ENCODE data around the gene ARHGAP40.

DNA sequence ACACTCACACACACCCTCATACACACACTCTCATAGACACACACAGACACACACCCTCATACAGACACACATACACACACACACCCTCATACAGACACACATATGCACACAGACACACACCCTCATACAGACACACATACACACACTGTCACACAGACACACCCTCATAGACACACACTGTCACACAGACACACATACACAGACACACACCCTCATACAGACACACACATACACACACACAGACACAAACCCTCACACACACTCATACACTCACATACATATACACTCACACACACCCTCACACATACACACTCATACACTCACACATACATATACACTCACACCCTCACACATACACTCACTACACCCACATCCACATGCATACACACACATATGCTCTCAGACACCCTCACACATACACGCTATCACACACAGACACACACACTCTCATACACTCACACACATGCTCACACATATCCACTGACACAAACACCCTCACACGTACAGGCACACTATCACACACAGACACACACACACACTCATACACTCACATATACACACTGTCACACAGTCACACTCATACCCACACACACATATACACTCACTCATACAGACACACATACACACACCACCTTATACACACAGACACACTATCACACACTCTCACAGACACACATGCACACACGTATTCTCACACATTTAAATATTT is 11.5 kb upstream of the ARHGAP40 start:
- TF ChIP-seq ZNF324 (tag by site-specific recombination; IDR thresholded peaks at IDR 0.05) (no peak), SETDB1 (IDR thresholded peaks at IDR 0.05; ENCODE audit: insufficient read length, low read length) (no peak), ZNF391 (tag by site-specific recombination; IDR thresholded peaks at IDR 0.05; ENCODE audit: borderline replicate concordance, low read depth) (no peak), ZNF558 (tag by site-specific recombination; IDR thresholded peaks at IDR 0.05) (no peak), ZNF530 (tag by site-specific recombination; IDR thresholded peaks at IDR 0.05; ENCODE audit: low read depth) (no peak), ZNF626 (tag by site-specific recombination; IDR thresholded peaks at IDR 0.05) (no peak), KLF10 (tag by site-specific recombination; IDR thresholded peaks at IDR 0.05) (no peak), ZNF350 (tag by site-specific recombination; IDR thresholded peaks at IDR 0.05) (no peak)
- TF ChIP-seq, protein P1, sequence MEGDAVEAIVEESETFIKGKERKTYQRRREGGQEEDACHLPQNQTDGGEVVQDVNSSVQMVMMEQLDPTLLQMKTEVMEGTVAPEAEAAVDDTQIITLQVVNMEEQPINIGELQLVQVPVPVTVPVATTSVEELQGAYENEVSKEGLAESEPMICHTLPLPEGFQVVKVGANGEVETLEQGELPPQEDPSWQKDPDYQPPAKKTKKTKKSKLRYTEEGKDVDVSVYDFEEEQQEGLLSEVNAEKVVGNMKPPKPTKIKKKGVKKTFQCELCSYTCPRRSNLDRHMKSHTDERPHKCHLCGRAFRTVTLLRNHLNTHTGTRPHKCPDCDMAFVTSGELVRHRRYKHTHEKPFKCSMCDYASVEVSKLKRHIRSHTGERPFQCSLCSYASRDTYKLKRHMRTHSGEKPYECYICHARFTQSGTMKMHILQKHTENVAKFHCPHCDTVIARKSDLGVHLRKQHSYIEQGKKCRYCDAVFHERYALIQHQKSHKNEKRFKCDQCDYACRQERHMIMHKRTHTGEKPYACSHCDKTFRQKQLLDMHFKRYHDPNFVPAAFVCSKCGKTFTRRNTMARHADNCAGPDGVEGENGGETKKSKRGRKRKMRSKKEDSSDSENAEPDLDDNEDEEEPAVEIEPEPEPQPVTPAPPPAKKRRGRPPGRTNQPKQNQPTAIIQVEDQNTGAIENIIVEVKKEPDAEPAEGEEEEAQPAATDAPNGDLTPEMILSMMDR (tag by site-specific recombination; IDR thresholded peaks at IDR 0.05) = no peak
- TF ChIP-seq, protein P2, sequence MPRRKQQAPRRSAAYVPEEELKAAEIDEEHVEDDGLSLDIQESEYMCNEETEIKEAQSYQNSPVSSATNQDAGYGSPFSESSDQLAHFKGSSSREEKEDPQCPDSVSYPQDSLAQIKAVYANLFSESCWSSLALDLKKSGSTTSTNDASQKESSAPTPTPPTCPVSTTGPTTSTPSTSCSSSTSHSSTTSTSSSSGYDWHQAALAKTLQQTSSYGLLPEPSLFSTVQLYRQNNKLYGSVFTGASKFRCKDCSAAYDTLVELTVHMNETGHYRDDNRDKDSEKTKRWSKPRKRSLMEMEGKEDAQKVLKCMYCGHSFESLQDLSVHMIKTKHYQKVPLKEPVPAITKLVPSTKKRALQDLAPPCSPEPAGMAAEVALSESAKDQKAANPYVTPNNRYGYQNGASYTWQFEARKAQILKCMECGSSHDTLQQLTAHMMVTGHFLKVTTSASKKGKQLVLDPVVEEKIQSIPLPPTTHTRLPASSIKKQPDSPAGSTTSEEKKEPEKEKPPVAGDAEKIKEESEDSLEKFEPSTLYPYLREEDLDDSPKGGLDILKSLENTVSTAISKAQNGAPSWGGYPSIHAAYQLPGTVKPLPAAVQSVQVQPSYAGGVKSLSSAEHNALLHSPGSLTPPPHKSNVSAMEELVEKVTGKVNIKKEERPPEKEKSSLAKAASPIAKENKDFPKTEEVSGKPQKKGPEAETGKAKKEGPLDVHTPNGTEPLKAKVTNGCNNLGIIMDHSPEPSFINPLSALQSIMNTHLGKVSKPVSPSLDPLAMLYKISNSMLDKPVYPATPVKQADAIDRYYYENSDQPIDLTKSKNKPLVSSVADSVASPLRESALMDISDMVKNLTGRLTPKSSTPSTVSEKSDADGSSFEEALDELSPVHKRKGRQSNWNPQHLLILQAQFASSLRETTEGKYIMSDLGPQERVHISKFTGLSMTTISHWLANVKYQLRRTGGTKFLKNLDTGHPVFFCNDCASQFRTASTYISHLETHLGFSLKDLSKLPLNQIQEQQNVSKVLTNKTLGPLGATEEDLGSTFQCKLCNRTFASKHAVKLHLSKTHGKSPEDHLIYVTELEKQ (tag by site-specific recombination; IDR thresholded peaks at IDR 0.05; ENCODE audit: borderline replicate concordance) = no peak
- TF ChIP-seq, protein P3, sequence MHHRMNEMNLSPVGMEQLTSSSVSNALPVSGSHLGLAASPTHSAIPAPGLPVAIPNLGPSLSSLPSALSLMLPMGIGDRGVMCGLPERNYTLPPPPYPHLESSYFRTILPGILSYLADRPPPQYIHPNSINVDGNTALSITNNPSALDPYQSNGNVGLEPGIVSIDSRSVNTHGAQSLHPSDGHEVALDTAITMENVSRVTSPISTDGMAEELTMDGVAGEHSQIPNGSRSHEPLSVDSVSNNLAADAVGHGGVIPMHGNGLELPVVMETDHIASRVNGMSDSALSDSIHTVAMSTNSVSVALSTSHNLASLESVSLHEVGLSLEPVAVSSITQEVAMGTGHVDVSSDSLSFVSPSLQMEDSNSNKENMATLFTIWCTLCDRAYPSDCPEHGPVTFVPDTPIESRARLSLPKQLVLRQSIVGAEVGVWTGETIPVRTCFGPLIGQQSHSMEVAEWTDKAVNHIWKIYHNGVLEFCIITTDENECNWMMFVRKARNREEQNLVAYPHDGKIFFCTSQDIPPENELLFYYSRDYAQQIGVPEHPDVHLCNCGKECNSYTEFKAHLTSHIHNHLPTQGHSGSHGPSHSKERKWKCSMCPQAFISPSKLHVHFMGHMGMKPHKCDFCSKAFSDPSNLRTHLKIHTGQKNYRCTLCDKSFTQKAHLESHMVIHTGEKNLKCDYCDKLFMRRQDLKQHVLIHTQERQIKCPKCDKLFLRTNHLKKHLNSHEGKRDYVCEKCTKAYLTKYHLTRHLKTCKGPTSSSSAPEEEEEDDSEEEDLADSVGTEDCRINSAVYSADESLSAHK (tag by site-specific recombination; IDR thresholded peaks at IDR 0.05) = no peak
- TF ChIP-seq, protein P4, sequence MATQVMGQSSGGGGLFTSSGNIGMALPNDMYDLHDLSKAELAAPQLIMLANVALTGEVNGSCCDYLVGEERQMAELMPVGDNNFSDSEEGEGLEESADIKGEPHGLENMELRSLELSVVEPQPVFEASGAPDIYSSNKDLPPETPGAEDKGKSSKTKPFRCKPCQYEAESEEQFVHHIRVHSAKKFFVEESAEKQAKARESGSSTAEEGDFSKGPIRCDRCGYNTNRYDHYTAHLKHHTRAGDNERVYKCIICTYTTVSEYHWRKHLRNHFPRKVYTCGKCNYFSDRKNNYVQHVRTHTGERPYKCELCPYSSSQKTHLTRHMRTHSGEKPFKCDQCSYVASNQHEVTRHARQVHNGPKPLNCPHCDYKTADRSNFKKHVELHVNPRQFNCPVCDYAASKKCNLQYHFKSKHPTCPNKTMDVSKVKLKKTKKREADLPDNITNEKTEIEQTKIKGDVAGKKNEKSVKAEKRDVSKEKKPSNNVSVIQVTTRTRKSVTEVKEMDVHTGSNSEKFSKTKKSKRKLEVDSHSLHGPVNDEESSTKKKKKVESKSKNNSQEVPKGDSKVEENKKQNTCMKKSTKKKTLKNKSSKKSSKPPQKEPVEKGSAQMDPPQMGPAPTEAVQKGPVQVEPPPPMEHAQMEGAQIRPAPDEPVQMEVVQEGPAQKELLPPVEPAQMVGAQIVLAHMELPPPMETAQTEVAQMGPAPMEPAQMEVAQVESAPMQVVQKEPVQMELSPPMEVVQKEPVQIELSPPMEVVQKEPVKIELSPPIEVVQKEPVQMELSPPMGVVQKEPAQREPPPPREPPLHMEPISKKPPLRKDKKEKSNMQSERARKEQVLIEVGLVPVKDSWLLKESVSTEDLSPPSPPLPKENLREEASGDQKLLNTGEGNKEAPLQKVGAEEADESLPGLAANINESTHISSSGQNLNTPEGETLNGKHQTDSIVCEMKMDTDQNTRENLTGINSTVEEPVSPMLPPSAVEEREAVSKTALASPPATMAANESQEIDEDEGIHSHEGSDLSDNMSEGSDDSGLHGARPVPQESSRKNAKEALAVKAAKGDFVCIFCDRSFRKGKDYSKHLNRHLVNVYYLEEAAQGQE (tag by site-specific recombination; IDR thresholded peaks at IDR 0.05) = no peak
